ENCODE measurements around the gene ACSM6. TPM values are rescaled to one million over a fixed set of nuclear protein-coding genes. Genes with fewer than 3 reads are reported as not detected.
A peak's percentile ranks its signal among the peaks of the same experiment; 100 is the strongest.
"Not testable (repeated sequence)": the region's sequence is repeated elsewhere in the genome, so short reads cannot be mapped to it uniquely, and the experiment has no call there.

ACSM6 gene
- total RNA-seq, 3 donors from 2014 or later, result 0.66 TPM; not detected in 2

DNA sequence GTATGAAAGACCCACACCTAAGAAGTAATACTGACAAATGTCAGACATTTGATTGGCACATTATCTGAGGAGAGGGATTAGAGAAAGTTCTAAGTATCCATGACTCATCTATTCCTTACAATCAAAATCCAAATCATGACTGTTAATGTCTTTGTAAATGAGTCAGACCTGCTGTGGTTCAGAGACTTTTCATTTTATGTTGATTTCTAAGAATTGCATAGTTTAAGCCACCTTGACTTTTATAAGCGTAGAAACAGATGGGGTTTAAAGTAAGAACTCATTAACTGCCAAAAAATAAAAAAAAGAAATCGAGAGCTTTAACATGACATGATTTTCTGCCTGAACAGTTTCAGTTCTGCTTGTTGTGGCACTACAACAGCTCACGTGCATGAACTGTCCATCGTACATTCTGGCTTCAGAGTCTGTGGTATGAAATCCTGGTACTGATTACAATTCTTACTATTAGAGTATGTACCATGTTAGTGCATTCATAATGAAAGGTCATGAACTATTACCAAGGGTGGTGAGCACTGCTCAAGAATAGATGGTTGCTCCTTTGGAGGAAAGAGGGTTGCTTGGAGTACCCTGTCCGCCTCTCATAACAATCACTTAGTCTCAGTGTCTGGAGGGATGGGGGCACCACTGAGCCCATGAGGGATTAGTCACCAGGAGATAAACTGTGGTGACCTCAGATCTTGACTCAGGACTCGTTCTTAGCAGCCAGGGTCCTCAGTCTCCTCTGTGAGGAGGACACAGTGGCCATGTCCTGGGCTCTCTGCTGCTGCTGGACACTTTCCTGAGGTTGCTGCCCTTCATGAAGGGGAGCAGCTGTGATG, 42.2 kb downstream of the ACSM6 start:
- no peak for DNase-seq (ENCODE audit: low spot score in 2 of 2)
- intact Hi-C loops (cut with DNase I; ENCODE audit: low total_unique reads), result no loop called here
- H3K27me3 ChIP-seq, result no peaks in the 10 kb centered on the region
- H3K36me3 ChIP-seq, result no peaks in the 10 kb centered on the region
- TF ChIP-seq, protein P1, sequence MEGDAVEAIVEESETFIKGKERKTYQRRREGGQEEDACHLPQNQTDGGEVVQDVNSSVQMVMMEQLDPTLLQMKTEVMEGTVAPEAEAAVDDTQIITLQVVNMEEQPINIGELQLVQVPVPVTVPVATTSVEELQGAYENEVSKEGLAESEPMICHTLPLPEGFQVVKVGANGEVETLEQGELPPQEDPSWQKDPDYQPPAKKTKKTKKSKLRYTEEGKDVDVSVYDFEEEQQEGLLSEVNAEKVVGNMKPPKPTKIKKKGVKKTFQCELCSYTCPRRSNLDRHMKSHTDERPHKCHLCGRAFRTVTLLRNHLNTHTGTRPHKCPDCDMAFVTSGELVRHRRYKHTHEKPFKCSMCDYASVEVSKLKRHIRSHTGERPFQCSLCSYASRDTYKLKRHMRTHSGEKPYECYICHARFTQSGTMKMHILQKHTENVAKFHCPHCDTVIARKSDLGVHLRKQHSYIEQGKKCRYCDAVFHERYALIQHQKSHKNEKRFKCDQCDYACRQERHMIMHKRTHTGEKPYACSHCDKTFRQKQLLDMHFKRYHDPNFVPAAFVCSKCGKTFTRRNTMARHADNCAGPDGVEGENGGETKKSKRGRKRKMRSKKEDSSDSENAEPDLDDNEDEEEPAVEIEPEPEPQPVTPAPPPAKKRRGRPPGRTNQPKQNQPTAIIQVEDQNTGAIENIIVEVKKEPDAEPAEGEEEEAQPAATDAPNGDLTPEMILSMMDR (IDR thresholded peaks at IDR 0.05), result no peak
- no peak for TF ChIP-seq POLR2AphosphoS5 (IDR thresholded peaks at IDR 0.05)
- no peak for TF ChIP-seq POLR2A (IDR thresholded peaks at IDR 0.05)
- no peaks in the 10 kb centered on the region for H3K4me1 ChIP-seq
- H3K27ac ChIP-seq, result no peak overlapping the region
- H3K4me3 ChIP-seq, result no peak overlapping the region
- no peaks in the 10 kb centered on the region for H3K9me3 ChIP-seq

- H3K27me3 ChIP-seq, result no peaks in the 10 kb centered on the region
- H3K9me3 ChIP-seq, result no peaks in the 10 kb centered on the region
- no peaks in the 10 kb centered on the region for H3K36me3 ChIP-seq
- no peak for DNase-seq (ENCODE audit: low spot score in 2 of 2)
- TF ChIP-seq, protein P1 (IDR thresholded peaks at IDR 0.05), result no peak
- TF ChIP-seq POLR2A (IDR thresholded peaks at IDR 0.05) (no peak), POLR2AphosphoS5 (IDR thresholded peaks at IDR 0.05) (no peak)
- H3K4me1 ChIP-seq, result no peaks in the 10 kb centered on the region
- intact Hi-C loops (cut with DNase I; ENCODE audit: low total_unique reads), result no loop called here
- no peak overlapping the region for H3K4me3 ChIP-seq
- no peak overlapping the region for H3K27ac ChIP-seq
Measured at GRCh38 chr10:95237376-95238170, 43.5 kb downstream of the ACSM6 start.

- not testable (repeated sequence) for H3K9me3 ChIP-seq; H3K4me3 ChIP-seq; DNase-seq (ENCODE audit: low spot score in 2 of 2); H3K4me1 ChIP-seq; H3K27me3 ChIP-seq; H3K36me3 ChIP-seq; H3K27ac ChIP-seq
- intact Hi-C loops (cut with DNase I; ENCODE audit: low total_unique reads), result loop anchor here (10.0 kb wide), 1 partner anchor 125 kb away; no protein-coding TSS in a partner anchor
Measured at GRCh38 chr10:95240096-95240495, 46.1 kb downstream of the ACSM6 start.

DNA sequence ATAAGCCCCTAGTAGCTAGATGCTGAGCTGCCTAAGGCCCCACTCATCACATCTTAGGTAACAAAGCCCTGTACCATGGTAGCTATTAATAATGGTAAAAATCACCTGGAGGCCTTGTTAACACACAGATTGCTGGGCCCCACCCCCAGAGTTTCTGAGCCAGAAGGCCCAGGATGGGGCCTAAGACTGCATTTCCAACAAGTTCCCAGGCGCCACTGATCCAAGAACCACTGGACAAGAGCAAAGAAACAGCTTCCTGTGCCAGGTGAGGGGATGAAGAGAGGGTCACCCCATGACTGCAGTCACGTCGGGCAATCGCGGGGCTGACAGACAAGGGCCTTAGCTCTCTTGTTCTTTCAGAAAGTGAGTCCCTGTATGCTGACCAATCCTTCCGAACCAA, 46.8 kb downstream of the ACSM6 start:
- Histone ChIP-seq H3K4me3 (no peak overlapping the region), H3K36me3 (no peaks in the 10 kb centered on the region), H3K27ac (peak overlapping the region in 1 of 2 donors; percentile 43), H3K4me1 (no peaks in the 10 kb centered on the region), H3K9me3 (no peaks in the 10 kb centered on the region), H3K27me3 (no peaks in the 10 kb centered on the region)
- intact Hi-C loops (cut with DNase I; ENCODE audit: low total_unique reads), result loop anchor here (10.0 kb wide), 1 partner anchor 124 kb away; no protein-coding TSS in a partner anchor
- no peak for DNase-seq (ENCODE audit: low spot score in 2 of 2)
- TF ChIP-seq, protein P1 (IDR thresholded peaks at IDR 0.05), result no peak
- TF ChIP-seq POLR2AphosphoS5 (IDR thresholded peaks at IDR 0.05) (no peak), POLR2A (IDR thresholded peaks at IDR 0.05) (no peak)

GRCh38 chr10:95241533-95241932, 47.5 kb downstream of the ACSM6 start:
- Histone ChIP-seq H3K4me3 (no peak overlapping the region), H3K27ac (peak overlapping the region; percentile 15 to 43), H3K36me3 (no peaks in the 10 kb centered on the region), H3K27me3 (no peaks in the 10 kb centered on the region), H3K4me1 (no peaks in the 10 kb centered on the region), H3K9me3 (no peaks in the 10 kb centered on the region)
- DNase-seq (ENCODE audit: low spot score in 2 of 2), result peak in 1 of 2 donors; percentile 58
- intact Hi-C loops (cut with DNase I; ENCODE audit: low total_unique reads), result loop anchor here (10.0 kb wide), 1 partner anchor 123 kb away; no protein-coding TSS in a partner anchor
- no peak for TF ChIP-seq POLR2A (IDR thresholded peaks at IDR 0.05)

Data from breast epithelium (tissue), 4 donors.